GM18907 (cell line): ENCODE results near the gene ATXN2.
"Not testable (repeated sequence)": the region's sequence is repeated elsewhere in the genome, so short reads cannot be mapped to it uniquely, and the experiment has no call there.

Source experiments
- ATAC-seq: cut with Tn5 transposase; IDR thresholded peaks from one replicate; pipeline ENCODE4 v1.9.1; 2021; ENCODE audit warnings: mild to moderate bottlenecking, moderate library complexity; ENCODE audit not compliant: unreplicated experiment

The ATXN2 gene, protein sequence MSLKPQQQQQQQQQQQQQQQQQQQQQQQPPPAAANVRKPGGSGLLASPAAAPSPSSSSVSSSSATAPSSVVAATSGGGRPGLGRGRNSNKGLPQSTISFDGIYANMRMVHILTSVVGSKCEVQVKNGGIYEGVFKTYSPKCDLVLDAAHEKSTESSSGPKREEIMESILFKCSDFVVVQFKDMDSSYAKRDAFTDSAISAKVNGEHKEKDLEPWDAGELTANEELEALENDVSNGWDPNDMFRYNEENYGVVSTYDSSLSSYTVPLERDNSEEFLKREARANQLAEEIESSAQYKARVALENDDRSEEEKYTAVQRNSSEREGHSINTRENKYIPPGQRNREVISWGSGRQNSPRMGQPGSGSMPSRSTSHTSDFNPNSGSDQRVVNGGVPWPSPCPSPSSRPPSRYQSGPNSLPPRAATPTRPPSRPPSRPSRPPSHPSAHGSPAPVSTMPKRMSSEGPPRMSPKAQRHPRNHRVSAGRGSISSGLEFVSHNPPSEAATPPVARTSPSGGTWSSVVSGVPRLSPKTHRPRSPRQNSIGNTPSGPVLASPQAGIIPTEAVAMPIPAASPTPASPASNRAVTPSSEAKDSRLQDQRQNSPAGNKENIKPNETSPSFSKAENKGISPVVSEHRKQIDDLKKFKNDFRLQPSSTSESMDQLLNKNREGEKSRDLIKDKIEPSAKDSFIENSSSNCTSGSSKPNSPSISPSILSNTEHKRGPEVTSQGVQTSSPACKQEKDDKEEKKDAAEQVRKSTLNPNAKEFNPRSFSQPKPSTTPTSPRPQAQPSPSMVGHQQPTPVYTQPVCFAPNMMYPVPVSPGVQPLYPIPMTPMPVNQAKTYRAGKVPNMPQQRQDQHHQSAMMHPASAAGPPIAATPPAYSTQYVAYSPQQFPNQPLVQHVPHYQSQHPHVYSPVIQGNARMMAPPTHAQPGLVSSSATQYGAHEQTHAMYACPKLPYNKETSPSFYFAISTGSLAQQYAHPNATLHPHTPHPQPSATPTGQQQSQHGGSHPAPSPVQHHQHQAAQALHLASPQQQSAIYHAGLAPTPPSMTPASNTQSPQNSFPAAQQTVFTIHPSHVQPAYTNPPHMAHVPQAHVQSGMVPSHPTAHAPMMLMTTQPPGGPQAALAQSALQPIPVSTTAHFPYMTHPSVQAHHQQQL

DNA sequence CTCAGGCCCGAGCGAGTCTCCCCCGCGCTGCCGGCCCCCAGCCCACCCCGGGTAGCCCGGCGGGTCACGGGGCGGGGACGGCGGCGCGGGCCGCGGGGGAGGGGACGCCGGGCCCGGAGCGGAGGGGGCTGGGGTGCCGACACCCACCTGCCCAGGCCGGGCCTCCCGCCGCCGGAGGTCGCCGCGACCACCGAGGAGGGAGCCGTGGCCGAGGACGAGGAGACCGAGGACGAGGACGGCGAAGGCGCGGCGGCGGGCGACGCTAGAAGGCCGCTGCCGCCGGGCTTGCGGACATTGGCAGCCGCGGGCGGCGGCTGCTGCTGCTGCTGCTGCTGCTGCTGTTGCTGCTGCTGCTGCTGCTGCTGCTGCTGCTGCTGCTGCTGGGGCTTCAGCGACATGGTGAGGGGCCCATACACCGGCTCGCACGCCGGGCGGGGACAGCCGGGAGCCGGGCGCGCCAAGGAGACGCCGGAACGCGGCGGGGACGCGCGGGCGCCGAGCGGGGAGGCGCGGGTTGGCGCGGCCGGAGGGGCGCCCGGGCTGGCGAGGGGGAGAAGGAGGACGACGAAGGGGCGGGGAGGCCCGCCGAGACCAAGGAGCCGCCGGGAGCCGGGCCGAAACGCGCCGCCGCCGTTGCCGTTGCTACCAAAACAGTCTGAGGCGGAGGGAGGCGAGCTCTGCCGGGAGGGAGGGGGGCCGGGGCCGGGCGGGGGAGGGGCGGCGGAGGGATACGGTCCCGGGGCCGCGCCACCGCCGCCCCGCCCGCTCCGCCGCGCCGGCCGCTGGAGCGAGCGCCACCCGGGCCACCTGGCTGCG is at the start of gene ATXN2:
Gene ATXN2 (minus strand): TSS at position 679 of the 816 bp plus-strand sequence. CDS start 281 bp downstream, at position 398.
- peak; percentile 45 for ATAC-seq

DNA sequence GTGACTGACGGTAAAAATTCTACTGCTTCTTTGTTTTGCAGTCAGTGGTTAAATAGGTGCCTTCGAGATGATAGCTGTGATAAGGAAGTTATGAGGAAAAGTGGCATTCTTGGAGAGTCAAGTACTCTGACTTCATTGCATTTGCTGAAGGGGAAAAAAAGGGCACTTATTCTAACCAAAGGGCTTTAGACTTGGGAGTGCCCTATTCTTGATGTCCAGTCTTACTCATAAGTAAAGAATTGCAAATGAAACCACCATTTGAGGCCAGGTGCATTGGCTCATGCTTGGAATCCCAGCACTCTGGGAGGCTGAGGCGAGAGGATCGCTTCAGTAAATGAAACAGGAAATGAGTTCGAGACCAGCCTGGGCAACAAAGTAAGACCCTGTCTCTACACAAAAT is 46.3 kb upstream of the ATXN2 start:
- no peak for ATAC-seq

DNA sequence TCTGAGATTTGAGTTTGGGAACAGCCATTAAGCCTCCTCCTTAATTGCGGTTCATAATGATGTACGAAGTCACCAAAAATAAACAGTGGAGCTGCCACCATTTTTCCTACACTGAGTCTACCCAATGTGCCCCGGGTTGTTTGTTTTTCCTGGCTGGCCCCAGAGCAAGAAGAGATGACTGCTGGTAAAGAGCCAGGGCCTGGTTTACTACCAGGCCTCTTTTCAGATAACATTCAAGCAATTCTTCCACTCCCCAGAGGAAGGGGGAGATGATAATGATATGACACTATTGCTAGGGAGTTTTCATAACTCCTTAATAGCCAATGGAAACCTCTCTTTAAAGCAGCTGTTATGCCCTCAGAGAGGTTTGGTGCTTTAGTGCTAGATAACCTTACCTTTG is 44.3 kb upstream of the ATXN2 start:
- no peak for ATAC-seq

DNA sequence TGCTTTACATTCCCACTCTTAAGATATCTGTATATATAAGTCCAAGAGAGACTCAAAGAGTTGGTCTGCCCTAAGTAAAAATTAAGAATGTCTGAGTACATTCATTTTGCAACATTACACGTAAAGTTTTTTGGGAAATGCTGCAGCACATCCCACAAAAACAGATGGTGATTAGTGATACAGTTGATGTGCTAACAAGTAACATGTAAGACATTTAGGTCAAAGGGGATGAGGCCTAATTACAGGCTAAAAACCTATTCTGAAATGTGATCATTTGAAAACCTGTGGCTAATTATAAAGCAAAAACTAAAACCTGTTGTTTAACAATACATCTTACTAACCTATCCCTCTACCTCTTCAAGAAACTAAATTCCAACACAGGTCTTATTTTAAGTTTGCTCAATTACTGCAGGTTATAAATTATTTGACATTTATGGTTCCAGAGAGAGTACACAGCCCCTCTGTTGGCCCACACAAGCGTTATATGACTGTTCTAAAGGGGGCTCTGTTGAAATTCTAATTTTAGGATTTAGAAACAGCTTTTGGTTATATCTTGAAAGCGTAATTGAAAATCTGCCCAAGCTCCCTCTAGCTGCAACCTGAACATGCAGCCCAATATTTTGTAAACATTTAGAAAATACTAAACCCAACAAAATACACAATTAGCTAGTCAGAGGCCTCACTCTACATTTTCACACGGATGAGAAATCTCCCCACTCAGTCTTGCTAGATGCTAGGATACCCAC is 43.7 kb upstream of the ATXN2 start:
- ATAC-seq, result no peak

DNA sequence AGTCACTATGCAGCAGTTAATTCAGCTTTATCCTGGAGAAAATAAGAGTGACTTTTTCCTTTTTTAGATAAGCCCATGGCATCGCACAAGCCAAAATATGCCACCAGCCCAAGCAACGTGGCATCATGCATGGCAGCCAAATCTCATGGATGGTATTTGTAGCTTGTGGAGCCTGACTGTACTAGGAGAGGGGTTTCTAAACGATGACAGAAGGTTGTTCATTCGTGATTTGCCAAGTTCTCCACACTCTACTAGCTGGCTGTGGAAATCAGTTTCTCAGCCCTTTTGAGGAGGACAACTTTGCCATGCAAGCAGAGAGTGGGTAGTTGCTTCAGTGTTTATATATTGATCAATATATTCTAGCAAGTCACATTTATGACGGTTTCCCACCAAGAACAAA is 41.4 kb upstream of the ATXN2 start:
- no peak for ATAC-seq

DNA sequence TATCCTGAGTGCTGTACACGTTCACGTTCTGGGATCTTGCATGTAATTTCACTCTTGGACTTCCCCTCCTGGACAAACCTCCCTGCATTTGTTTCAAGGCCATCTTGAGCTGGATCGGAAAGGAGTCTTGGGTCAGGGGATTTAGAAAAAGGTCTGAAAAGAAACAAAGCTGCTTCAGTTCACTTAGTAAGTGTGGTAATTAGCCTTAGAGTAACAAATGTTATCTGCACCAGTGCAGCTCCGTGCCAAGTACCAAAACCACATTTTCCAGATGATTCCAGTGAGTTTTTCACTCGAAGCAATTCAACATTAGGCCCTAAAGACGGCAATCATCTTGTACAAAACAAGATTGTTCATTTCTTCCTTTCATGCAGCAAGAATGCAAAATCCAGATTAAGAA is 39.4 kb upstream of the ATXN2 start:
- ATAC-seq, result no peak

DNA sequence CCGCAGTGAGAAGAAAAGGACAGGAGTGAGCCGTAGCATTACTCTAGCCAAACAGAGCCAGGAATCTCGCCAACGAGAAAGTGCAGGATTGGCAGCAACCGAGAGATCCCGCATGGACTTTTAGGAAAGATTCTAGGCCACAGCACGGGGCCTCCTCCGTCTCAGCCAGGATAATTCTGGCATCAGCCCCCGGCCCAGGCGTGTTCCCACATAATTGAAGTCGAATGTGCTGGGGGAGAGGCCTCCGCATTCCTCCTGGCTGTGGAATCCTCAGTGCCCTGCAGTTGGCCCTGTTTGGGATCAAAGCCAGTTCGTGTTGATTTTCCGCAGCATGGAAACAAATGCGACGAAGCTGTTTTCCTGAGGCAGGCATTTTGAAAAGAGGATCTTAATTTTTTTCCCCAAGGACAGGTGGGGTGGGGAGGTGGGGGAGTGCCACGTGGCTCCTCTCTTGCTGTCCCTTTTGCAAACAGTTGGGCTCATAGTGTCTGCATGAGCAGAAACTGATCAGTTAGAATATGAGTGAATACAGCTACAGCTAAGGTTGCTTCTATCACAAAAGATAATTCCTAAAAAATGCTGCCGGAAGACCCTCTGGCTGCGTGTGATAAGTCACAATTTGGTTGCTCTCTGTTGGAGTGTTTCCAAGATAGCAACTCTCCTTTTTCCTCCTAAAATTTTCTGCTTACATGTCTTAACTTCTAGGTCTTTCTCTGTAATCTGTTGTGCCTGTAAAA is 37.3 kb upstream of the ATXN2 start:
- ATAC-seq, result no peak

DNA sequence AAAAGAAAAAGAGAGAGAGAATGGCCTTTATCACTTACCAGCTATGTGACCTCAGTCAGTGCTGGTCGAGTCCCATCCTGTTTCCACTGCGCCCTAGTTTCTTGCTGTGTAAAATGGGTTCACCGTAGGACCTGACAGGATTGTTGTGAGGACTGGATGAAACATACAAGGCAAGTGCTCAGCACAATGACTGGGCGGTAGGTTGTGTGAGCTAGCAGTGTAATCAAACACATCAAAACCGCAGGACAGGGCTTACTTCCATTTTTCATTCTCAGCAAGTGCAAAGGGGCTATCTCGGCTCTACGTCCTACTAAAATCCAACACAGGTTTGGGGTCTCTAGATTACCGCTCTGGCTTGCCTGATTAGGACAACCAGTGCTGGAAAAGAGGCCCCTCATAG is 36.4 kb upstream of the ATXN2 start:
- ATAC-seq, result no peak

DNA sequence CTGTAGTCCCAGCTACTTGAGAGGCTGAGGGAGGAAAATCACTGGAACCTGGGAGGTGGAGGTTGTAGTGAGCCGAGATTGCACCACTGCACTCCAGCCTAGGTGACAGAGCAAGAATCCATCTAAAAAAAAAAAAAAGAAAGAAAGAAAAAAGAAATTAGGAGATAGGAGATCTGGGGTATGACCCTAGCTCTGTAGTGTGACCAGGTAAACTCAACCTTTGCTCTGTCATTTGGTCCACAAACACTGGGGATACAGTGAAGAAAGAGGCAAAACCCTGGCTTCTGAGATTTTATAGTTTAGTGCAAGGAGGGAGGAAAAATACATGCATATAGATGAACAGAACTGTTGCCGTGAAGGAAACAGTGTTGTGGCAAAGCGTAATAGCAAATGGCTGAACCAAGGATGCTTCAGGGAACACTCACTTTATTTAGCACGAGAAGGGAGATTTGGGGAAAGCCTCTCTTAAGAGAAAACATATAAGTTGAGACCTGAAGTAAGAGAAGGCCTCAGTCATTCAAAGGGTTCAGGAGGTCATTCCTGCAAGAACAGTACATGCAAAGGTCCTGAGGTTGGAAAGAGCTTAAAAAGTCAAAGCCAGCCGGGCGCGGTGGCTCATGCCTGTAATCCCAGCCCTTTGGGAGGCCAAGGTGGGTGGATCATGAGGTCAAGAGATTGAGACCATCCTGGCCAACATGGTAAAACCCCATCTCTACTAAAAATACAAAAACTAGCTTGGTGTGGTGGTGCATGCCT is 29.6 kb upstream of the ATXN2 start:
- ATAC-seq, result no peak

DNA sequence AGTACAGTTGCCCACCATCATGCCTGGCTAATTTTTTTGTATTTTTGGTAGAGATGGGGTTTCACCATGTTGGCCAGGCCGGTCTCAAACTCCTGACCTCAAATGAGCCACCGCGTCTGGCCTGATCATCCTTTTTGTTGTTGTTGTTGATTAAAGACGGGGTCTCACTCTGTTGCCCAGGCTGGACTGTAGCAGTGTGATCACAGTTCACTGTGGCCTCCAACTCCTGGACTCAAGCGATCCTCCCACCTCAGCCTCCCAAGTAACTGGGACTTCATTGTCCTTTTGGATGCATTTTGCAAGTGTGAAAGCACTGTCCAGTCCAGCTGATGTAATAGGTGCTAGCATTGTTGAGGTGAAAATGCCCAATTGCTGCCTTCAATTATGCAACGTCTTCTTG is 27.1 kb upstream of the ATXN2 start:
- ATAC-seq, result no peak

DNA sequence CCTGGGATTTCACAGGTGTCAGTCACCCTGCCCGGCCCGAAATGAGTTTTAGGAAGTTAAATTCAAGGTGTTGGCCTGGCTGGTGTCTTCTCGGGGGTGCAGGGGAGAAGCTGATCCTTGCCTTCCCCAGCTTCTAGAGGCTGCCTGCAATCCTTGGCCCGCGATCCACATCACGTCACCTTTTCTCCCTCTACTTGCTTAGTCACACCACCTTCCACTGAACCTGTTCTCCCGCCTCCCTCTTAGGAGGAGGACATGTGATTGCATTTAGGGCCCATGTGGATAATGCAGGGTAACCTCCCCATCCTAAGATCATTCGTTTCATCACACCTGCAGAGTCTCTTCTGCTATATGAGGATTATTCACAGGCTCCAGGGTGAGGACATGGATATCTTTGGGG is 25.4 kb upstream of the ATXN2 start:
- ATAC-seq, result no peak

DNA sequence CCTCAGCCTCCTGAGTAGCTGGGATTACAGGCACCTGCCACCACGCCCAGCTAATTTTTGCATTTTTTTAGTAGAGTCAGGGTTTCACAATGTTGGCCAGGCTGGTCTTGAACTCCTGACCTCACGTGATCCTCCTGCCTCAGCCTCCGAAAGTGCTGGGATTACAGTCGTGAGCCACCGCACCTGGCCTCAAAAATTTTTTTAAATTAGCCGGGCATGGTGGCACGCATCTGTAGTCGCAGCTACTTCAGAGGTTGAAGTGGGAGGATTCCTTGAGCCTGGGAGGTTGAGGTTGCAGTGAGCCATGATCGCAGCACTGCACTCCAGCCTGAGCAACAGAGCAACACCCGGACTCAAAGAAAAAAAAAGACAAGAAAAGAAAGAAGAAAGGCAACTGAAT is 18.7 kb upstream of the ATXN2 start:
- not testable (repeated sequence) for ATAC-seq

DNA sequence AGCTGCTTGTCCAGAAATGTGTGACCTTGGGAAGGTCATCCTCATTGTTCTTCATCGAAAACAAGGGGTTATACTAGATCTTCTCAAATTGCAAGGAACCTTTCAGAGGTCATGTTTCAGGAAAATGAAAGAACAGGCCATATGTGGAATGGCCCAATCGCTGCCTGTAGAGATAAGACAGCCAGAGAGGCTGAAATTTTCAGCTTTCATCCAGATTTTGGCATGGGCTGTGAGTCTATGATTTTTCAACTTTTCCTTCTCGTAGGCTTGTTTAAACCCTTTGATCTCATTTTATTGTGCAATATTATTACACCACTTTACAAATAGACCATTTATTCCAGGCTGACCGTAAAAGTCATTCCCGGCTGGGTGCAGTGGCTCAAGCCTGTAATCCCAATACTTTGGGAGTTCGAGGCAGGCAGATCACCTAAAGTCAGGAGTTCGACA is 17.1 kb upstream of the ATXN2 start:
- ATAC-seq, result no peak

DNA sequence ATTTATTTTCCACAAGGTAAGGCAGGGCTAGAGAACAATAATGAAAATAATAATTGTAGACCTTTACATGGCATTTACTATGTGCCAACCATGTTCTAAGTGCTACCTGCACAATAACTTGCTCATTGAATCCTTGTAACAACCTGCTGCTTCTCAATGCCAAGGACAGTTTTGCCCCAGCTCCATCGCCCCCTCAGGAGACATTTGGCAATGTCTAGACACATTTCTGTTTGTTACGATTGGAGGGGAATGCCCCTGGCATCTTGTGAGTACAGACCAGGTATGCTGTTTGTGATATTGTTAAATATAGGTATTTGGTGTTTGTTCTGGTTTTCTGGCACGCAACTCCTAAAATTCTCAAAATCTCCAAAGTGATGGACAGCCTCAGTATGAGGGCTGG is 8.1 kb upstream of the ATXN2 start:
- no peak for ATAC-seq

DNA sequence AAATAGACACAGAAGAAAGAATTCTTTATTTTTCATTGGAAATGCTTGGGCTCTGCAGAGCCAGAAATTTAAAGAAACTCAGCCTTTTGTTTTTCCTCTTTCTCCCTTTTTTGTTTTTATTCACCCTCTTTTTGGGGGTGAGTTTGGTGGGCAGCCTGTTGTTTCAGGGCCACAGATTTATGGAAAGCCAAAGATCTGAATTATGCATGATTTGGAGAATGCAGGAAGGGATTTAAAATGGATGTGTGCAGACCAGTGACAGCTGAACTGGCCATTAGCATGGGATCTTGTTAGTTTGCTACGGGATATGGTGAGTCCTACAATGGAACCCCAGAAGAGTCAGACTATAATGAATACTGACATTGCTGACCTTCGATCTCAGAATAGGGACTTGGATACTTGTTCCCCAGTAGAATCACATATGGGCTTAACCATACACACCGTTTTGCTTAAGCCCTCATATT is 7.7 kb upstream of the ATXN2 start:
- ATAC-seq, result no peak

DNA sequence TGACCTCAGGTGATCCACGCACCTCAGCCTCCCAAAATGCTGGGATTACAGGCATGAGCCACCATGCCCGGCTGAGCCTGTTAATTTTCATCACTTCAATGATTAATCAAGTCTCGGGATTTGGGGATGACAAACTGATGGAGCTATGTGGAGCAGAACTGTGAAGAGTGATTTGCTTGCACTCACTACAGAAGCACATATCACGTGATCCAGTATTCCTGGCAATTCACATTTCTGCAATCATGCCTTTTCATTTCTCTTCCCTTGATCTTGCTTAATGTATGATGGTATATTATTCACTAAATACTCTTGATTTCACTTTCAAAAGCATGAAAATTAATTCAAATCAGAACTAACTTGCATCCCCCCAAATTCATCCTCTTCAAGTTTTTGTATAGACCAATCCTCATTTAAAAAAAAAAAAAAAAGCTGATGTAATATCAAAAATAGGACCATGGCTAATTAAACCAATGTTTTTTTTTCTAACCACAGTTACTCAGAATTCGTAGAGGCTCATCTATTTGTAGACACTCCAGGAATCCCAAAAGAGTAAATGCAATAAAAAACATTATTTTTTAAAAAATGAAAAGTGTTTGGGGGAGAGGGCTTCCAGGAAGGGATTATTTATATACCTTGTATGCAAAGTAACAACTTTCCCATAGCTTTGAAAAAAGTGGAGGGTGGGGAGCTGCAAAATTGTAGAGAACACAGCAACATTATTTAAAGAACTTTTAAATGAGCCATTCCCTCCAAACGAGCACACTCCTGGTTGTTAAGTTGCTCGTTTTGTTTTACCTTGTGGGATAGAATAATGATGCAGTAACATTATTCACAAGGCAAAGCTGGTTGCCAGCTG is 7.0 kb upstream of the ATXN2 start:
- no peak for ATAC-seq

DNA sequence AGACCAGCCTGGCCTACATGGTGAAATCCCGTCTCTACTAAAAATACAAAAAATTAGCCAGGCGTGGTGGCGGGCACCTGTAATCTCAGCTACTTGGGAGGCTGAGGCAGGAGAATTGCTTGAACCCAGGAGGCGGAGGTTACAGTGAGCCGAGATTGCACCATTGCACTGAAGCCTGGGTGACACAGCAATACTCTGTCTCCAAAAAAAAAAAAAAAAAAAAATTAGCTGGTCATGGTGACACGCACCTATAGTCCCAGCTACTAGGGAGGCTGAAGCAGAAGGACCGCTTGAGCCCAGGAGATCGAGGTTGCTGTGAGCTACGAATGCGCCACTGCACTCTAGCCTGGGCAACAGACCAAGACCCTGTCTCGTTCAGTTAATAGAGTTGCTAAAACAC is 3.7 kb upstream of the ATXN2 start:
- not testable (repeated sequence) for ATAC-seq
